HK-2 (cell line): ENCODE results near the gene EVC.
"Not testable (repeated sequence)": the region's sequence is repeated elsewhere in the genome, so short reads cannot be mapped to it uniquely, and the experiment has no call there.

Experiments
- DNase-seq: peaks from one replicate; pipeline ENCODE4 v3.0.0-alpha.2; 2018; ENCODE audit not compliant: unreplicated experiment

EVC gene

DNA sequence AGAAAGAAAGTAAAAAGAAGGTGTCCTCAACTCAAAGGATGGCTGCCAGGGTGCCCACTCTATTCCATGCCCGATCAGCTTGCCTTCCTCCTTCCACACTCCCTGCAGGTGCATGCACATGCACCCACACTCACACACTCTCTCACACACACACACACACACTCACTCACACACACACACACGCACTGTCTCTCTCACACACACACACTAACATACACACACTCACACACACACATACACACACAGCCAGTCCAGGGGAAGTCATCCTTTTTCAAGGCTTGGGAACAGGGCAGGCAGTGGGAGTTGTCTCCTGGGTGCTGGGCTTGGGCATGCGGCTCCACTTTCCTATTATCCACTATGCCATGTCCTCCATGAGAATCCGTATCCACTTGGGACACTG, 131.5 kb downstream of the EVC start:
- no peak for DNase-seq

DNA sequence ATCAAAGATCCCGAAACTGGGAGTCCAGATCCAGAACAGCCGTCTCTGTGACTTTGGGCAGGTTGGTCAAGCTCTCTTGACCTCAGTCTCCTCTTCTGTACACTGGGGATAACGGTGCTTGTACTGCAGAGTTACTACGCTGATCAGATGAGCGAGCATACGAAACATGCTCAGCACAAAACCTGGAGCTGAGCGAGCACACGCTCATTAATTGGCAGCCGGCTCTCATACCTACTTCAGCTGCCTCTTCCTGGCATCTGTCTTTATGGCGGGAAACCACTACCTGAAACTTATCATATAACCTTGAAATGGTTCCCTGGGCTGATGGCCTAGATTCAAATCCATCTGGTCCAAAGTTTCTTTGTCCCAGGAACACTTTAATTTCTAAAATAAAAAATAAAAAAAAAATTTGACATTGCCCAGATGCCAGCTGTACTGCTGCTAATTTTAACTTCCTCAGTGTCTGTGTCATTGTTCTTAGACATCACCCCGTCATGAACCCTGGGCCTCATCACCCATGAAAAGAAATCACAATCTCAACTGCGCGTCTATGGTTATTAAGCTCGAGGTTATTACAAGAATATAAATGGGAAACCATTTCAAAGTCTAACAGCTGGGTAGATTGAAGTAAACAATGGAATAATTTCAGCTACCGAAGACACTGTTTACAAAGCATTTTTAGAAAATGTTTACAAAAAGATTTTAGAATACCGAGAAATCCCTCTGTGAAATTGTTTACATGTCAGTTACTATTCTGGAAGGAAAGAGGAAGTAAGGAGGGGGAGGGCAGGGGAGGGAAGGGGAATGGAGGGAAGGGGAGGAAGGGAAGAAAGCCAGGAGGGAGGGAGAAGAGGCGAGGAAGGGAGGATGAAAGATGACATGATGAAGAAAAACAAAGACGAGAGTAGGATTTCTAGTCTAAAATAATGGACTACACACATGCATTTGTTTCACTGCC, 132.9 kb downstream of the EVC start:
- no peak for DNase-seq

DNA sequence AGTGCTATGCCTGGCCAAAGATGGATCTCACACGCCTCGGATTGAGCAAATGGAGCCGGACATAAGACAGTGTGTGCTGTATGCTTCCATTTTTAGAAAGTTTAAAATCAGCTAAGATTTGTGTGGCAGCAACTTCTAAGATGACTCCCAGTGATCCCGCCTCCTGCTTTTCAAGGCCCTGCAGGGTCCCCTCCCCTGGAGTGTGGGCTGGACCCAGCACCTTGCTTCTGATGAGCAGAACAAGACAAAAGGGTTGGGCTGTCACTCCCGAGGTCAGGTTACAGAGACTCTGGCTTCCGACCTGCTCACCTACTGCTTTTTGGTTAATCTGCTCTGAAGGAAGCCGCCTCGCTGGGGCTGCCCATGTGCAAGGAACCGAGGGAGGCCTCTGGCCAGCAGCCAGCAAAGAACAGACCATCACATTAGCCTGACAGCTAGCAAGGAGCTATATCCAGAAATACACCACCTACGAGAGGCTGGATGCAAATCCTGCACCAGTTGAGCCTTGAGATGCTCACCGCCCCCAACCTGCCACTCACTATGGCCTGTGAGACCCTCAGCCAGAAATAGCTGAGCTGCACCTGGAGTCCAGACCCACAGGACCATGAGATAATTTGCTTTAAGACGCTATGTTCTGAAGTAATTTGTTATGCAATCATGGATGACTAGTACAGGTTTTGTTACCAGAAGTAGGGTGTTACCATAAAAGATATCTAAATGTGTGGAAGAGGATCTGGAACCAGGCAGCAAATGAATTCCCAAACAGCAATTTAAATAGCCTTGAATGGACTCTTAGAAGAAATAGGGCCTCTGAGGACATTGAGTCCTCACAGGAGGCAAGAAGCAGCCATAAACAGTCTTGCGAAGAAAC, 134.3 kb downstream of the EVC start:
- DNase-seq: no peak

DNA sequence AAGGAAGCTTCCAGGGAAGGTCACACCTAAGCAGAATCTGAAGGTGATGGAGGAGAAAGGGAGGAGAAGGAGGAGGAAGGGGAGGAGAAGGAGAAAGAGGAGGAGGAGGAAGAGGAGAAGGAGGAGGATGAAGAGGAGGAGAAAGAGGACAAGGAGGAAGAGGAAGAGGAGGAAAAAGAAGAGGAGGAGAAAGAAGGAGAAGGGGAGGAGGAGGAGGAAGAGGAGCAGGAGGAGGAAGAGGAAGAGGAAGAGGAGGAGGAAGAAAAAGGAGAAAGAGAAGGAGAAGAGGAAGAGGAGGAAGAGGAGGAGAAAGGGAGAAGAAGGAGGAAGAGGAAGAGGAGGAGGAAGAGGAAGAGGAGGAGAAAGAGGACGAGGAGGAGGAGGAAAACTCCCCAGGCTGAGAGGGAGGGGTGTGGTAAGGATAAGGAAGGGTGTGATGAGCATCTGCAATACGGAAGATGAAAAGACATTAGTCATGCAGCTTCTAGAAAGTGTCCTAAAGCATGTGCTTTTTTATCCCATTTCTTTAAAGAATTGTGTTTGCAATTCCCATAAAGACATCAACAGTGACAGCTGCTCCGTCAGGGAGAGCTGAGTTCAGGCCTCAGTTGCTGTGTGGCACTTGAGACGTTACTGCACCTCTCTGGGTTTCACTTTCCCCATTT, 140.8 kb downstream of the EVC start:
- DNase-seq: no peak

DNA sequence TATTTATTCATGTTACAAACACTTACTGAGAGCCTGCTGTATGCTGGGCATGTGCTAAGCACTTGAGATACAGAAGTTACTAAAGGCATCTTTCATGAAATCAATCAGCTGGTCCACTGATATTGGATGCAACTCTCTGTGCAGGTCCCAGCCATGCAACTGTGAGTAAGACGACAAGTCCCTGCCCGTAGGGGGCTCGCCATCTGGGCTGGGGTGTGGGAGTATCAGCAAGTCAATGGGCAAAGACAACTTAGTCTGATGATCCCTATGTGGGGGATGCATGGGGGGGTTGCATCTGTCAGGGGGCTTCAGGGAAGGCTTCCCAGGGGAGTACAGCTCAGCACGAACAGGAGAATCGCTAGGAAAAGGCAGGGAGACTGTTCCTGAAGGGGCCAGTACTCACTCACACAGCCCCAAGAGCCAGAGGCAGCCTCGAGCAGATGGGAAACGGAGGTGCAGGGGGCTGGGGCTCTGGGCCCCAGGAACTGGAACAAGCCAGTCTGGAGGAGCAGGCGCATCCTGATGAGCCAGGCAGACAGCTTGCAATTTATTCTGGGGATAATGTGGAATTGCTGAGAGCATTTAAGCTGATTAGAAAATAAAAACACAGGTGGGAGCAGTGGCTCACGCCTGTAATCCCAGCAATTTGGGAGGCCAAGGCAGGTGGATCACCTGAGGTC, 141.7 kb downstream of the EVC start:
- DNase-seq: no peak

DNA sequence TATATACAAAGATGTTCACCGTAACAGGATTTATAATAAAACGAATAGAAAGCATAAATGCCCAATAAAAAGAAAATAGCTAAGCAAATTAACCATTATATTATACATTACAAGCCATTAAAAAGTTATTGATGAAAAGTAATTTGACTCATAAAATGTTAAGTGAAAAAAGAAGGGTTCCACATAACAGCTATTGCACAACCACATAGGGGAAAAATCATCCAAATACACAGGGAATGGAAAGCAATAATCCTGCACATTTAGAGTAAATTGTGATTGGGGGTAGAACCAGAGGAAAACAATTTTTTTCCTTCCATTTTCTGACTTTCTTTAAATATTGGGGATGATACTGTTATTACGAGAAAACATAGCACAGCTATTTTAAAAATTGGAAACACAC, 143.9 kb downstream of the EVC start:
- no peak for DNase-seq

DNA sequence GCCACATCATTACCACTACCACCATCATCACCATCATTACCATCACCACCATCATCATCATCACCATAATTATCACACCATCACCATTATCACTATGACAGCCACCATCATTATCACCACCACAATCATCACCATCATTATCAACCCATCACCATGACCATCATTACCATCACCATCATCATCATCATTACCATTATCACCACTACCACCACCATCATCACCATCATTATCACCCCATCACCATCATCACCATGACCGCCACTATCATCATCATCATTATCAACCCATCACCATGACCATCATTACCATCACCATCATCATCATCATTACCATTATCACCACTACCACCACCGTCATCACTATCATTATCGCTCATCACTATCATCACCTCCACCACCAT, 145.4 kb downstream of the EVC start:
- DNase-seq: not testable (repeated sequence)

DNA sequence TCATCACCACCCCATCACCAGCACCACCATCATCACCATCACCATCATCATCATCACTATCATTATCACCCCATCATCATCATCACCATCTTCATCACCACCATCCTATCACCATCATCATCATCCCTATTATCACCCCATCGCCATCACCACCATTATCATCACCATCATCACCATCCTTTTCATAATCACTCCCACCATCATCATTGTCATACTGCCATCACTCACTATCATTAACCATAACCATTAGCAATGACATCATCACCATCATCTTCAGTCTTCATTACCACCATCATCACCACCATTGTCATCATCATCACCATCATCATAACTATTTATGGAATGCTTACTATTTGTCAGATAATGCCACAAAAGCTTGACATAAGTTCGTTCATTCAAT, 146.2 kb downstream of the EVC start:
- DNase-seq: no peak

DNA sequence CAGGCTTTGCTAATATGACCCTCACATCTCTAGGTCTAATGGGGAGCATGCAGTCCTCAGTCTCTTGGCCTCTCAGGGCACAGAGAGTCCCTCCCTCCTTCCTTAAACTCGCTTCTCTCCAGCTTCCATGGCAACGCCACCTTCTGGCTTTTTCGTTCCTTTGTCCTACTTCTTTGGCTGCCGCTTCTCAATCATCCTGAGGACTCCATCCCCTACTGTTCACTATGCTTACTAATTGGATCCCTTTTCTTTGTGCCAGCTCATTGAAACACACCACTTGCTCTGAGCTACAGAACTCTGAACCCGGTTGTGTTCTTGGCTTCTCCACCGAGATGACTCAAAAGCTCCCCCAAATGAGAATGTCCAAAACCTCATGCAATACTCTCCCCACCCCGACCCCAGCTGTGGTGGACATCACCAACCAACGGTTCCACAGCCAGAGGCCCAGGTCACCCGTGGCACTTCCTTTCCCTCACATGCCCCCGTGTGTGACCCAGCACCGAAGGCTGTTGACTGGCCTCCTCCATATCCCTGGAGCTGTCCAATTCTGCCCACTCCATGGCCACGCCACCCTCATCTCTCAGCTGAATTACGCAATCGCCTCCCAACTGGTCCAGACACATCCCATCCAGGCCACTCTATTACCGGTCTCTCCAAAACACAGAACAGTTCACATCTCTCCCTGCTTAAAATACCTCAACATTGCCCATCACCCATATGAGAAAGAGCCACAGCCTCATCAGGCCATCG, 147.2 kb downstream of the EVC start:
- no peak for DNase-seq

DNA sequence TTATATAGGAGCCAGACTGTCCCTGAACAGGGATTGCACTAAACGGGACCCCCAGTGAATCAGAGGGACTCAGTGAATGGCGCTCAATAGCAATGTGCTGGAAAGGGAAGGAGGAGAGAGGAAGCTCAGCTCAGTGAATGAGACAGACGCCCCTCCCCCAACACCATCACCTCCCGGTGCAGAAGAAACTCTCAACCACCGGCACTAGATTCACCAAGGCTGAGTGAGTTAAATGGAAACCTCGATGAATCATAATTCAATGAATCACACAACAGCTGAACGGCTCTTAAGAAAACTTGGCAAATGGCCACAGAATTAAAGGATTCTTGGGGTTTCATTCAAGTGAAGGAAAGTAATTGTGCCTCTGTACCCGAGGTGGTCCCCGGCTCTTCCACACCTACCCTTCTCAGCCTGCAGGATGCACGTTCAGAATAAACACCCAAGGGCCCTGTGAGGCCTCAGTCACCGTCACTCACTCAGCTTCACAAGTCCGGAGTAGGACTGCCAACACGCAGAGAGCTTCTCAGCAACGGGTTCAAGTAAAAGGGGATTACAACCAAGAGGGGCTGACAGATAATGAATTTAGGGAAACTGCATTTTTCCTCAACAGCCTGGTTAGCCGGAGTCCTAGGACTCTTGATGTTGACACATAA, 152.6 kb downstream of the EVC start:
- peak; percentile 84 for DNase-seq
